Endothelial cell of coronary artery (primary cell): ENCODE data around the gene FBXW10B. TPM values are rescaled to one million over a fixed set of nuclear protein-coding genes. Genes with fewer than 3 reads are reported as not detected.

Experiments used
- total RNA-seq: library from RNA; depleted of rRNA; stranded (reverse); fragments of >200 nt; gene quantifications from 2 replicates; pipeline ENCODE4 v1.2.3, GENCODE V29; 2014

FBXW10B gene
- 0.09 TPM in 2 replicates for total RNA-seq

GRCh38 chr17:15619331-15620058 is at the start of gene FBXW10B:
FBXW10B (minus strand) TSS chr17:15619704; CDS start chr17:15619512, 192 bp downstream.

Other genes starting within 250 kb of the FBXW10B start
- 1.4 and 2.5 TPM in 2 replicates for gene CDRT4, start 152.1 kb downstream of the FBXW10B start, total RNA-seq
- gene TVP23C, start 56.2 kb downstream of the FBXW10B start, total RNA-seq, result 27.9 and 28.6 TPM in 2 replicates
- gene TRIM16, start 64.6 kb upstream of the FBXW10B start, total RNA-seq, result 46.6 and 57.1 TPM in 2 replicates
- 31.9 and 36.7 TPM in 2 replicates for gene ZNF286A, start 80.0 kb upstream of the FBXW10B start, total RNA-seq
- 0.19 TPM in 1 of 2 replicates, not detected in the other for gene TBC1D26, start 112.6 kb upstream of the FBXW10B start, total RNA-seq